Hematopoietic multipotent progenitor cell treated with erythropoietin and hydrocortisone succinate and interleukin-3 and kit ligand, for 17 days (in vitro differentiated cells): ENCODE measurements around the gene CDK5R1.
A peak's percentile ranks its signal among the peaks of the same experiment; 100 is the strongest.
"Not testable (repeated sequence)": the region's sequence is repeated elsewhere in the genome, so short reads cannot be mapped to it uniquely, and the experiment has no call there.

ENCODE experiments used
- DNase-seq: peaks from one replicate; pipeline ENCODE4 v3.0.0-alpha.2; 2015; ENCODE audit warnings: low spot score

The CDK5R1 gene

GRCh38 chr17:32486701-32487472 is at the start of gene CDK5R1:
TSS of gene CDK5R1 (plus strand) at chr17:32486993. CDS start at chr17:32487621, 628 bp downstream.
- DNase-seq: no peak

GRCh38 chr17:32440722-32441121 is 46.1 kb upstream of the CDK5R1 start:
- DNase-seq: no peak

- no peak for DNase-seq
Observed at GRCh38 chr17:32441886-32442285, 44.9 kb upstream of the CDK5R1 start.

GRCh38 chr17:32443827-32444300 is 42.9 kb upstream of the CDK5R1 start:
- no peak for DNase-seq

- peak; percentile 91 for DNase-seq
Observed at GRCh38 chr17:32444301-32445073, 42.3 kb upstream of the CDK5R1 start, which contains the start of gene PSMD11. TSS of gene PSMD11 (plus strand) at chr17:32444510. CDS start at chr17:32444524, 14 bp downstream.

- DNase-seq: peak; percentile 48
Observed at GRCh38 chr17:32445074-32445415, 41.7 kb upstream of the CDK5R1 start.

- peak; percentile 22 for DNase-seq
Observed at GRCh38 chr17:32445497-32445896, 41.3 kb upstream of the CDK5R1 start.

GRCh38 chr17:32445971-32446370 is 40.8 kb upstream of the CDK5R1 start:
- peak; percentile 55 for DNase-seq

GRCh38 chr17:32446949-32447348 is 39.8 kb upstream of the CDK5R1 start:
- DNase-seq: no peak

GRCh38 chr17:32449963-32450362 is 36.8 kb upstream of the CDK5R1 start:
- DNase-seq: no peak

GRCh38 chr17:32450379-32450778 is 36.4 kb upstream of the CDK5R1 start:
- DNase-seq: not testable (repeated sequence)

- DNase-seq: no peak
Observed at GRCh38 chr17:32451879-32452278, 34.9 kb upstream of the CDK5R1 start.

GRCh38 chr17:32452281-32452680 is 34.5 kb upstream of the CDK5R1 start:
- DNase-seq: no peak

- DNase-seq: no peak
Observed at GRCh38 chr17:32453370-32453769, 33.4 kb upstream of the CDK5R1 start.

GRCh38 chr17:32458371-32458770 is 28.4 kb upstream of the CDK5R1 start:
- DNase-seq: no peak

- DNase-seq: no peak
Observed at GRCh38 chr17:32460054-32460453, 26.7 kb upstream of the CDK5R1 start.

GRCh38 chr17:32461498-32461852 is 25.3 kb upstream of the CDK5R1 start:
- no peak for DNase-seq

- peak; percentile 70 for DNase-seq
Observed at GRCh38 chr17:32461853-32462617, 24.8 kb upstream of the CDK5R1 start.

GRCh38 chr17:32463304-32463703 is 23.5 kb upstream of the CDK5R1 start:
- DNase-seq: no peak

GRCh38 chr17:32464374-32464773 is 22.4 kb upstream of the CDK5R1 start:
- DNase-seq: no peak

- DNase-seq: no peak
Observed at GRCh38 chr17:32467949-32468348, 18.8 kb upstream of the CDK5R1 start.

- no peak for DNase-seq
Observed at GRCh38 chr17:32470405-32471167, 16.2 kb upstream of the CDK5R1 start.
